Omental fat pad (tissue), 4 donors: Measurements from ENCODE around the gene ARFIP1. TPM values are rescaled to one million over a fixed set of nuclear protein-coding genes. Genes with fewer than 3 reads are reported as not detected.
"Not testable (repeated sequence)": the region's sequence is repeated elsewhere in the genome, so short reads cannot be mapped to it uniquely, and the experiment has no call there.

ENCODE experiments used
- ATAC-seq: fragments of 150-250 bp; one replicate; pipeline ENCODE4 v1.9.1; 2016; ENCODE audit warnings: mild to moderate bottlenecking, moderate library complexity; ENCODE audit not compliant: low FRiP score
- DNase-seq: peaks from one replicate; pipeline ENCODE4 v3.0.0-alpha.2; 2019; ENCODE audit warnings: low spot score
- CTCF ChIP-seq, 3 donors: fragments of 450-650 bp; IDR thresholded peaks; one replicate each; pipeline ENCODE4 v1.5.1; 2016 to 2017; ENCODE audit warnings: antibody characterized with exemption in 3 of 3, mild to moderate bottlenecking in 3 of 3, moderate library complexity in 2 of 3
- total RNA-seq, 4 donors: library from RNA; depleted of rRNA; stranded (reverse); fragments of >200 nt; gene quantifications; one replicate each; pipeline ENCODE4 v1.1.0, GENCODE V29; 2016

The ARFIP1 gene
- total RNA-seq, 4 donors from 2014 or later: 18.3 to 32.6 (median 25.6) TPM

- DNase-seq (no peak), ATAC-seq (no peak)
- no peak for TF ChIP-seq CTCF (IDR thresholded peaks at IDR 0.05)
These were observed 71.5 kb downstream of the ARFIP1 start for GRCh38 chr4:152851226-152851625.

GRCh38 chr4:152853293-152853692, 73.5 kb downstream of the ARFIP1 start:
- ATAC-seq: no peak
- no peak for TF ChIP-seq CTCF (IDR thresholded peaks at IDR 0.05)
- no peak for DNase-seq

GRCh38 chr4:152854016-152854415, 74.3 kb downstream of the ARFIP1 start:
- DNase-seq, ATAC-seq: not testable (repeated sequence)

GRCh38 chr4:152856960-152857359, 77.2 kb downstream of the ARFIP1 start:
- no peak for DNase-seq

GRCh38 chr4:152858934-152859333, 79.2 kb downstream of the ARFIP1 start:
- no peak for TF ChIP-seq CTCF (IDR thresholded peaks at IDR 0.05)
- ATAC-seq: no peak
- DNase-seq: no peak

More at GRCh38 chr4:152856960-152857359, 77.2 kb downstream of the ARFIP1 start:
- no peak for ATAC-seq
- no peak for TF ChIP-seq CTCF (IDR thresholded peaks at IDR 0.05)

GRCh38 chr4:152860046-152860445, 80.3 kb downstream of the ARFIP1 start:
- ATAC-seq (no peak), DNase-seq (no peak)
- no peak for TF ChIP-seq CTCF (IDR thresholded peaks at IDR 0.05)

GRCh38 chr4:152862608-152863007, 82.9 kb downstream of the ARFIP1 start:
- no peak for ATAC-seq
- no peak for TF ChIP-seq CTCF (IDR thresholded peaks at IDR 0.05)

GRCh38 chr4:152864361-152864760, 84.6 kb downstream of the ARFIP1 start:
- ATAC-seq (no peak), DNase-seq (no peak)
- no peak for TF ChIP-seq CTCF (IDR thresholded peaks at IDR 0.05)

More at GRCh38 chr4:152862608-152863007, 82.9 kb downstream of the ARFIP1 start:
- DNase-seq: no peak

- not testable (repeated sequence) for DNase-seq, ATAC-seq
These were observed 86.8 kb downstream of the ARFIP1 start for GRCh38 chr4:152866432-152866993.
